Right lung (tissue), 5 donors: ENCODE results near the gene LNX1. TPM values are rescaled to one million over a fixed set of nuclear protein-coding genes. Genes with fewer than 3 reads are reported as not detected.

Experiments used
- DNase-seq, 2 donors: peaks; one replicate each; pipeline ENCODE4 v3.0.0-alpha.2; 2013
- polyA plus RNA-seq, 5 donors: library from polyadenylated mRNA; unstranded; fragments of 120-200 nt; gene quantifications; one replicate each; pipeline versions ENCODE4 v1.2.1 to v1.2.3, GENCODE V29; 2013; ENCODE audit warnings: inconsistent platforms in 1 of 5, low replicate concordance in 1 of 5; ENCODE audit not compliant: insufficient read length in 5 of 5, insufficient read depth in 1 of 5

Gene LNX1
- polyA plus RNA-seq, 5 donors, result 3.5 to 4.2 (median 3.7) TPM

DNA sequence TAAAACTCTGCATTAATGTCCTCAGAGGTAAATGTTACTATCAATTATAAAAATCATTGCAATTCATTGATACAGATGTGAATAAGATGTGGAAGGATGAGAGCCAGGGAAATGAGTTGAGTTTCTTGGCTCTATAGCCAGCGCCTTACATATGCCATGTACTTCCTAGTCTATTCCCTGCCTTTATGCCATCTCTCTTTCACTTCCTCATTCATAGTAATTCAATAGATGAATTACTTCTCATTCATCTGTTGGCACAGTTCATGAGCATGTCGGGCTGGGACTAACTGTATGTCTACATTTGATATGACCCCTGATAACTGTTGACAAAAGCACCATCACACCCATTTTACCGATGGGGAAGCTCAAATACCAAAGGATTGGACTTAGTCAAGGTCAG, 55.7 kb downstream of the LNX1 start:
- no peak for DNase-seq

DNA sequence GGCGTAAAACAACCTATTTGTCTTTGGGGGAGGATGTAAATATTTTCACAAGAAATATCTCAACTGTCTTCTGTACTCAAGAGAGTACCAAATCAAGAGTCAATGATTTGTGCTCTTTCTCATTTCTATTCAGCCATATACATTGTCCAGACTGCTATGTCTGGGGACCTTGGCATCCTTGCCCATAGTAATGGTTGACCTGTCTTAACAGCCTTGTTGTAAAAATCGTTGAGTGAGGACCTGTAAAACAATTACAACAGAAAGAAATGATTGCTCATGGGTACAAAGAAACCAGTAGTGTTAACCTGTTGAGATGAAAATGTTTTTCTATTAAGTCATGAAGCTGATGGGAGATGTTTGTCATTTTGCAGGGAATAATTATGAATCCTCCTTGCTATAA, 56.6 kb downstream of the LNX1 start:
- no peak for DNase-seq

DNA sequence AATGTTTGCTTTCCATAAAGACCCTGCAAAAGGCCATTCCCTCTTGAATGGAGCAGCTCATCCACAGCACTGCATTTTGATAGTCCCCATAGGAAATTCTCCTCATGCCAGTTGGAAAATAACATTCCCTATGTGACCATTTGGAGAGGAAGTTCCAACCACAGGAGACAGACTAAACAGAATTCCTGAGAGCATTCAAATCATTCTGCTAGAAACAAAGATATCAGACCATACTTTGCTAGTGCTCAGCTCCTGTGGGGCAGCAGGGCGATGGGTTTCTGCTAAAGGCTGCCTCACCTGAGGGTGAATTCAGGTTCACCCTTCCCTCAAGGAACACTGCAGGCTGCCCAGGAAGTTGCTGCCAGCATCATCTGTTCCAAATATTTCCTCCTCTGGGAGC, 58.8 kb downstream of the LNX1 start:
- no peak for DNase-seq

DNA sequence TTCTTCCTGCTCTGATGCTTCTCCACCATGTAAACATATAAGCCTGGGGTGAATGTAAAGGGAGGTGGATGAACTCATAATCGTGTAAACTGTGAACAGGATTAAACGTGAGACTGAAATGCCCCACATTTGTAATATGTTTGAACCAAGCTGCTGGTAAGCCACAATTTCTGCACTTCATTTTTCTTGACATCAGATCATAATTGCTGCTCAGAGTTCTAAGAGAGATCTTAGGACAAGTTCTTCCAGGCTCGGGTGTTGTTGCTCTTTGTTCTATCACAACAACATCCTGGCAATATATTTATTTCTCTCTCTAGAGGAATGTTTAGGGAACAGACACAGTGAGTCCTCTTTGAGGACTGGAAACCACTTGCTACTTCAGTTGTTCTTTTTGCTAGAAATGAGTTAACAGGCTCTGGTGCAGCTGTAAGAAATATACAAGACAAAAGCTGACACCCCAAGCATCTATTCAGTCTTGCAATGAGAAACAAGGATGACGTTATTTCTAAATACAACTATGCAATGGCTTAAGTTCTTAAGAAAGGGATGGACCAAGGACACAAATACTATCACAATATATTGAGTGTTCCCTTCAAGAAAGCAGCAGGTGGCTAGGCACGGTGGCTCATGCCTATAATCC, 59.6 kb downstream of the LNX1 start:
- peak; percentile 62 to 69 for DNase-seq

DNA sequence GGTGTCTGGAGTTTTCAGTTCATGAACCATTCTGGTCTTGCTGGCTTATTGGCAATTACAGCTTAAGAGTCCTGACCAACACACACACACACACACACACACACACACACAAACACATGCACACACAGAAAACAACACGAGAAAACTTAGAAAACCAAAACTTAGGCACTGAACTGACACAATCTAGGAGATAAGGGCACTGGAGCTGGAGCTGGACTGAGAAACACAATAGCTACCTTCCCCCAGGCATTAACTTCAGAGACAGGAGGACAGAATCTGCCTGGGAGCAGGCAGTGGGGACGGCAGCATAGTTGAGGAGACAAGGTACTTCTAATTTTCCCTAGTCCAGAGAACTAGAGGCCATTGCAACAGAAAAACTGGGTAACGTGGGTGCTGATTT, 62.3 kb downstream of the LNX1 start:
- DNase-seq, result no peak

DNA sequence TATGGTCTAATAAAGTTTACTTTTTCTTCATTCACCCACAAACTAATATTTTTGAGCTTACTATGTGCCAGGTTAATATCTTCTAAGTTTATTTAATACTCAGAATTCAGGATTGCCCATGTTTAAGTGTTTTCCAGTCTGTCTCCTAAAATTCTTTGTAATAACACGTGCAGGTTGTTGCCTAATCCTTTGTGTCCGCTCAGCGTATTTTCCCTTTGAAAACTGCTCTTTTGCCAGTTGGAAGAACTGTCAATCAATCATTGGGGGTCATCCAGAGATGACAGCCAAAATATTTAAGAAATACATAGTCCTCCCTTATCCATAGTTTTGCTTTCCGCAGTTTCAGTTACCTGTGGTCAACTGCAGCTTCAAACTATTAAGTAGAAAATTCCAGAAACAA, 63.4 kb downstream of the LNX1 start:
- no peak for DNase-seq

DNA sequence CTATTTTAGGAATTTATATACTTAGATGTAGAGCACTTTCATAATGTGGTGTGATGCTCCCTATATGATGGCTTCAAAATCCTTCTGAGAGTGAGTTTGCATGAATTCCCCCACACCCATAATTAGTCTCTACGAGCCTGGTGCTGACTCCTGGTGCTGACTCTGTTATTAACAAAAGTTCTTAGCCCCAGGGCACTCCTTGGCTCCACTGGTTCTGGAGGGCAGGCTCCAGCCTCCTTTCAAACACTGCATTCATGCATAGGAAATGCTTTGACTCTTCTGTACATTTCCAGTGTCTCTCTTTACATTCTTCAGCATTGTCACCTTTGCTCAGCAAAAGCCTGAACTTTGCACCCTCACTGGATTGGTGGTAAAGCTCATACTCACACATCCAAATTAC, 64.0 kb downstream of the LNX1 start:
- no peak for DNase-seq

DNA sequence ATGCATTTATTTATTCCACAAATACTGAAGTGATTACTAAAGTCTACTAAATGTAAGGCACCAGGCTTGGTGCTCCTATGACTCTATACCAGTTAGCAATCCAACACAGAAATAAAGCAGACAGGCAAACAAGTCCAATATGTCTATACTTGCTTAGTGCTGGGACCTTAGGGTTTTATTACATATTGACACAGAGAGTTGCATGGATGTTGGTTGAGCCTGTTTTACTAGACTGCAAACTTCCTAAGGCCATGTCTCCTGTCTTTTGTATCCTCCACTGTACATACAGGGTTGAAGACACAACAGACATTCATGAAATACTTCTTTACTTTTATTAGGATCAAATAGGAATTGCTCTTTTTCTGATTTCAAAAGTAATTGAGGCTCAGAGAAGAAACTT, 69.0 kb downstream of the LNX1 start:
- DNase-seq, result no peak

DNA sequence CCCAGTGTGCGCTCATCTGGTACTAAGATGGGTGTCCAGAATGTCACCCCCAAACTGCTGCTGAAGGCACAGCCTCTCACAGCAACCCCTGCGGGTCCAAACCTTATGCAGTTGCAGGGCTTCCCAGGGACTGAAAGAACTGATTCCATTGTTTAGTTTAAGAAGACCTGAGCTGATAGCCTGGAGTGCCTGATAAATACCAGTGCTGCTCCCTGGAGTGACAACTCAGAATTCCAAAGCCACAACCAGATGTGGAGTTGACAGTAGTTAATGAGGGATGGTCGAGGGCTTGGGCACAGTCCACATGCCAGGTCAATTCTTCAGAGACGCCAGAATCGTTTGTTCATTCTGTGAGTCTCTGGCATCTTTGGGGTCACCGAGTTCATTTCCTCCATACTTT, 71.2 kb downstream of the LNX1 start:
- DNase-seq, result no peak

DNA sequence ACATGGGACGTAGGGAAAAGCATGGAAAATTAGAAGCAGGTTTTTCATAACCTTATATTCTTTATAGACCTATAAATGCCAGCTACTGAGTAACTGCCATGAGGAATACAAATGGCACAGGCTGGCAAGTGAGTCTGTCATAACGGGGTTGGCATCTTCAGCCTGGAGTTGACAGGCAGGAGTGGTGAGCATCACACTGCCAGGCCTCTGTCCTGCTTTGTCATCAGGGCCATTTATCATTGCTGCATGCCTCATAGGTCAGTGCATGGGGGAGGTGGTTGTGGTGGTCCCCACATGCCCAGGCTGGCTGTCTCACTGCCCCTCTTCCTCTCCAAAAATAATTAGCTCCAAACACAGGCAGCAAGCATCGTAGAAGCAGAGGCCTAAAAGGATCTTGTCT, 72.5 kb downstream of the LNX1 start:
- no peak for DNase-seq

DNA sequence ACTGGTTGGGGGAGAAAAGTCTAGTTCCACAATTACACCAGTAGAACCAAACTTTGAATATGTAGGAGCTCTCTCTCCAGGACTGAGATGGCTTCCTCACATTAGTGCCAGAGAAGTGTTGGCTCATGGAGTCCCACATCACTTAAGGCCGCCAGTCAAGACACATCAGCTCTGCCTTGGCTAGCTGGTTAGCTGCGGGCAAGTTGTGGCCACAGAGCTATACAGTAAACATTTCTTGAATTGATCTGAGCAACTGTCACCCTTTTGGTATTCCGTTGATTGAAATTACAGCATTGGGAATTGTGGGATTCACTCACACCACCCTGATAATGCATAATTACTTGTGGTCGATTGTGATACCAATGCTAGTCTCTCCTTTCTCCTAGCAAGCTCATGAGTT, 76.2 kb downstream of the LNX1 start:
- DNase-seq, result no peak

DNA sequence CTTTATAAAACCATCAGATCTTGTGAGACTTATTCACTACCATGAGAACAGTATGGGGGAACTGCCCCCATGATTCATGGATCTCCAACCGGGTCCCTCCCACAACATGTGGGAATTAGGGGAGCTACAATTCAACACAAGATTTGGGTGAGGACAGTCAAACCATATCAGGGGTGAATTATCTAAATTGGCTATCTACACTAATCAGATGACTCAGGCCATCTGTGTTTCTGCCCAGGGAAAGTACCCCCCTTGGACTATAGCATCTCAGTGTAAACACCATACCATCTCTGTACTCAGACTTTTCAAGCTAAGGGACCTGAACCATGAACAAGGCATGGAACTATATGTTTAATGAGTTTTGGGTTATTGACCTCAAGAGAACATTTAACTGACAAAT, 76.8 kb downstream of the LNX1 start:
- no peak for DNase-seq

DNA sequence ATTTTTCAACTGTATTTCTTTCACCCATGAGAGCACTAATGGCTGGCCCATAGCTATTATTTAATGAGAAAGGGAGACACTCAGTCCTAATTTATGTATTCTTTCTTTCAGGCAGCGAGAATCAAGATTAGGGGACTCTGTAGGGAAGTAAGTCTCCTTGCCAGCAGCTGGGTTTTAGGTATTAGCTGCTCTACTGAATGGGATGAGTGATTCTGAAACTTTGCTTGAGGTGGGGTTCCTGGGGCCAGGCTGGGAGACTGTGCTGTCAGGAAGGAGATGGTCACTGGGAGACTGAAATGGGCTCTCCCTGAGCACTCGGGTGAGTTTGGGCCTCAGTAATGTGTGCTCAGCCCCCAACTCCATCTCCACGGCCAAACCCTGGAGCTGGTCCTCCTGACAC, 78.7 kb downstream of the LNX1 start:
- DNase-seq, result no peak

DNA sequence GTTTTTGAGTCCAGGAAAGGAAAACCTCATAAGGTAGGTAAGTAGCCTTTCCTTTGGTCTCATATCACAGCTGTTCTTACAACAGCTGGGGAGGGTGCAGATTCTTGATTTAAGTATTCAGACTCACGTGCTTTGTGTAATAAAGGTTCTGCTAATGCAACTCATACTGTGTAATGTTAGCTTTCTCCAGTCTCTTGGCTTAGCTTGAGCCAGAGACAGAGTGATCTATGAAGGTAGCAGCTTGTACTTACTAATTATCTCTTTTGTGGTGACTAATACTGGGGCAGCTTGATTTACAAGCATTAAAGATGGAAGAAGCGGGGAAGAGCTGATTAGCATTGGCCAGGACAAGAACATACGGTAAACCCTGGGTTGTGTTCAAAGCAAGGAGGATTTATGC, 80.3 kb downstream of the LNX1 start:
- DNase-seq, result no peak

DNA sequence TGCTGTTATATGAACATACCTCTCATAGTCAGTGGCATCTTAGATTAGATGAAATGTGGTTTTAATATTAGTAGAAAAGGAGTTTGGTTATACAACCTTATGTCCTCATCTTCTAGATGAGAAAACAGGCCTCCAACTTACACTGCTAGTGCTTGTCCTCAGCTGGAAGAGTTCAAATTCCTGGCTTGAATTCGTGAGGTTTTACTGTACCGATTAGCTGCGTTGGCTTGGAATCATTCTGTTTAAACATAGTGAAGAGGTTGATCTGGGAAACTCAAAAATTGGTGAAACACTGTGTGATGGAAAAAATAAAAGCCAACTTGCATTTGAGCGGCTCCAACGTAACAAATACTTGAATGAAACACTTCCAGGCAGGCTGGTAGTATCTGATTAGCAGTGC, 81.0 kb downstream of the LNX1 start:
- DNase-seq, result no peak

DNA sequence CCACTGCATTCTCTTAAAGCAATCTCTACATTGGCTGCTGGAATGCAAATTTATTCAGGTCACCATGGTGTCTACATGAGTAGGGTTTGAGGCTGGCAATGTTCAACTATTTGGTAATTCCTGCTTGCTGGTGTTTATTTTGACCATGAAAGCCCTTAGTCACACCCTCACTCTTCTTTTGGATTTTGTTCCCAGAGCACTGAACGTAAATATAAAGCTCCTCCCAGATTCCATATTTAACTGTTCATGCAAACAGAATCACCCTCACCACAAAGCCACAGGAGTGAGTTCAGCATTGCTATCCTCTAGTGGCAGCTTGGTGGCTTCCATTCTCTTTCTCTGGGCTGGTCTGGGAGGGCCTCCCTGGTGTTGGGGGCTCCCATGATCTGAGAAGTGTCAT, 82.8 kb downstream of the LNX1 start:
- DNase-seq, result no peak

DNA sequence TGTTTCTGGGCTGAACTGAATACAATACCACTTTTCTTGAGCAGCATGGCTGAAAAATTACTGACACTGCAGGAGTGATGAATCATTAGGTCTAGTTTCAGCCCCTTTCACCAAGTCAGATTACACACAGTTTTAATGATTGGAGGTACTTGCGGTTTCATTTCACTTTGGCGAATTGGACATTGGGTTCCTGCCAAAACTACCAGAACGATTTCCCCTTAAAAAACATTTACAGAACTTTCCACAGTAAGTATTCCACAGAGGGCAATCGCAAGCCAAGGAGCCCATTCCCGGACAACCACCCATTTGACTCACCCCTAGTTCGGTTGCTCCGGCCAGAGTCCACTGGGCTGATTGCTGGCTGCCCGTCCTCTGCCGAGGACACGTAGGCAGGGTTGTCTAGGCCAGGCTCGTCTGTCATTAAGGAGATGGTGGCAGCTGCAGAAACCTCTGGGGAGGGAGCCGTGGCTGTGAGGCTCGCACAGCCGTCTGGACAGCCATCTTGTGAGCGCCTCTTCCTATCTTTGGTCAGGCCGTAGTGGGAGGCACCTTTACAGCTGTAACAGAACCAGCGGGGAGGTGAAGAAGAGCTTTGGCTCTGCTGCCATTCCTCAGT, 83.5 kb downstream of the LNX1 start:
- DNase-seq, result no peak

DNA sequence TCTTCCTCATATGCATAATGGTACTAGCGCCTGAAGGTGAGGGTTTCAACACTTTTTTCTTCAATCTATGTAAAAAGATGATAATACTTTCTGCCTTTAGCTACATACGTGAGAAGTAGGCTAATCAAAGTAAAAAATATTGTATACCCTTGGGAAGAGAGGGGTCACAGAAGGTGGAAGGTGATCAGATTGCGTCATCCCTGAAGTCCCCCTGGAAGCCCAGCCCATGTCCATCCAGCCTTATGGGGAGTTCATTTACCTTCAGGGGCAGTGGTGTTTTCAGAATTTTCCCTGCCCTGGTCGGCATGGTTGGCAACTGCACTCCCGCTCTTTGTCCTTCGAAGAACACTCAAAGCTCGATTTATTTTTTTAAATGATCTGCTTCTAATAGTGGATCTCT, 84.2 kb downstream of the LNX1 start:
- DNase-seq, result no peak

DNA sequence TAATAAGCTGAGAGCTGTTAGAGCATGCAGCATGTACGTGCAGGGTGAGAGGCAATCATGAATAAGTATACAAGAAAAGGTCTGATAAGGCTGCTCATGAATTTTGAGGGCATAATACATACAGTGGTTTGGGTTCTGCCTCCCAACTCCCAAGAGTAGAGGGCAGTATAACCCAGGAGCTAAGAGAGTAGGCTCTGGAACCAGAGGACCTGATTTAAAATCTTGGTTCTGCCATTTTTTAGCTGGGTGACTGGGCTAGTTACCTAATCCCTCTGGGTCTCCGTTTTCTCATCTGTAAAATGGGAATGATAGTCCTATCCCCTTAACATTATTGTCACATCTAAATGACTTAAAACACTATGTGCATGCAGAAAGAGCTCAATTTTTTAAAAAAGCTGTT, 85.3 kb downstream of the LNX1 start:
- no peak for DNase-seq

DNA sequence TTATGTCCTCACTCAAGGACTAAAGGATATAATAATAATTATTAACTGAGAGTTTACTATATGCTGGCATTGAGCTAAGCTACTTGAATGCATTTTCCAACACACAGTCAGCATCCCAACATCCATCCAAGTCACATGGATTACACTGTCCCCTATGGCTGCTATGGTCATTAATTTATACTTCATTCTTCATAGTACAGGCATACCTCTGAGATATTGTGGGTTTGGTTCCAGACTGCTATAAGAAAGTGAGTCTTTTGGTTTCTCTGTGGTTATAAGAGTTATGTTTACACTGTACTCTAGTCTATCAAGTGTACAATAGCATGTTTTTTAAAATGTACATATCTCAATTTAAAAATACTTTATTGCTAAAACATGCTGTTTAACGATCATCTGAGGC, 89.2 kb downstream of the LNX1 start:
- no peak for DNase-seq

DNA sequence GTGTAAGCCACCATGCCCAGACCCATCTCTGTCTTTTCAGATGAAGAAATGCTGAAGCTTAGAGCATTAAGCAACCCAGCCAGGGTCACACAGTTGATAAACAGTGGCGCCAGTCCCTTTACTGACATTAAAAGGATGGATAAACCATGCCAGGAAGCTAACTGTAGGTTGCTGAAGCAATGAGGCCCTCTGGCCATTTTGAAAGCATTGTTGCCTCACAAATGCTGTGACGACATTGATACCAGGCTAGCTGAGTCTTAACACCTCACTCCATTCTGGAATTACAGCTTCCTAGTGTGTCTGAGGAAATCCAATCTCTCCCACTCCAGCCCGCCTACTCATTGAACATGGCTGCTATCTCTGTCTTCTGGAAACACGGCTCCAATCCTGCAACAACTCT, 89.7 kb downstream of the LNX1 start:
- DNase-seq, result no peak

DNA sequence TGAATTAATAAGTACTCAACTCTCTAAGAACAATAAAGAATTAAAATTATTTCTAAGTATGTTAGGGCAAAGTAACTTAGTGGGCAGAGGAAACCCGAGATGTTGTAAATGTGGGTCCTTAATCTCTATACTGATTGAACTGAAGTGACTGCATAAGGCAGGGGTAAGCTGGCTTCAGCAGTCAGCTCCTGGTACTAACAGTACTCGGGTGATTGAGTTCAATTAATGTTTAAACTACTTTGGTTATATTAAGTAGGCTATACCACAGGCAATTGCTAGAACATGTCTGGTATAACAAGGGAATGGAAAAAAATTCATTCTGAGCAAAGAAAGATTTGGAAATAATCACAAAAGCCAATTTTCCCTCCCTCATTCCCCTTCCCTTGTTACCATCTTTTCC, 90.7 kb downstream of the LNX1 start:
- no peak for DNase-seq

DNA sequence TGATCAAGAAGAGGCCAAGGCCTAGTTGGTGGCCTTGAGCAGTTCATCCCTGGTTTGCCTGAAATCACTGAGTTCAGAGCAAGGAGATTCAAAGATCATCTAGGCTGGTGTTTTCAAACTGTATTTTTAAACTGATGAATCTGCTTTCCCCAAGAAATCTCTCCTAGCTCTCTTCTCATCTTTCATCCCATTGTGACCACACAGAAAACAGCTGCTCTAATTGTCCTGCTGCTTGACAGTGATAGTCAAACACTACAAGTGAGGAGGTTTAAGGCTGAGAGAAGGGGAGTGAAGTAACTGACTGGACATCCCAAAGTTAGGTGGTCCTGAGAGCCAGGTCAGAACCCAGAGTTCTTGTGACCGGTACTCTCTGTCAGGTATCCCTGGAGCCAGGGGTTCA, 91.5 kb downstream of the LNX1 start:
- no peak for DNase-seq

DNA sequence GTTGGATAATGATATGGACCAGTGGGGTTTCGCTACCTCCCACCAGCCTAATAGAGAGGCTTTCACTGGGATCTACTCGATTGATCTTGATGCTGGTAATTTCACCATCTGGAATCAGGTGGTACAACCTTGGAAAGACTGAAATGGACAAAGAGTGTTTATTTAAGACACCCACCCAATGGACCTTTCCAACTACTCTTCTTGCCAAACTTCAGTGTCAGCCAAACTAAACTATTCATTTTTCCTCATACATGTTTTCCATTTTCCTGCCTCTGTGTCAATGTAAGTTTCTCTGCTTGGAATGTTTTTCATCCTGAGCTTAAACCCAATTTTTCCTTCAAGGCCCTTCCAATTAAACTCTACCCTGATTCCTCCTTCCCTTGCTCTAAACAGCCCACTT, 92.6 kb downstream of the LNX1 start:
- no peak for DNase-seq
